ENCODE results near the gene MYCBP. TPM values are rescaled to one million over a fixed set of nuclear protein-coding genes. Genes with fewer than 3 reads are reported as not detected.
A peak's percentile ranks its signal among the peaks of the same experiment; 100 is the strongest.
"Not testable (repeated sequence)": the region's sequence is repeated elsewhere in the genome, so short reads cannot be mapped to it uniquely, and the experiment has no call there.

MYCBP gene
- total RNA-seq, 1 donor from 2014 or later, result 6.6 TPM

DNA sequence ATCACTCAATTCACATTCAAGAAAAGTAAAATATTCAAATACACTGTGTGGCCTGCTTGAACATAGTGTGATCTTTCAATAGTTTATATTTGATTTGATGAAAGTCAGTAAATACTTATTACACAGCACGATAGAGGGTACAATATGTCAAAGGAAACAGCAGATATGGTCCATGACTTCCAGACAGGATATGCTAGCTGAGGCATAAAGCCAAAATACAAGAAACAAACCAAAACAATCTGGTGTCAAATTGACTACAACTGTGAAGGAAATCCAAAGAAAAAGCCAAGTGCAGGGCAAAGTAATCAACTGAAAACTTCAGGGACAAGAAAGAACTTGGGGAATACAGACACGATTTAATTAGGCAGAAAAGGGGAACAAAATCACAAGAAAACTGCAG, 32.9 kb downstream of the MYCBP start:
- no peak for DNase-seq
- no peak overlapping the region for H3K27ac Mint-ChIP-seq (ENCODE audit: unreplicated experiment)
- TF ChIP-seq, protein P1, sequence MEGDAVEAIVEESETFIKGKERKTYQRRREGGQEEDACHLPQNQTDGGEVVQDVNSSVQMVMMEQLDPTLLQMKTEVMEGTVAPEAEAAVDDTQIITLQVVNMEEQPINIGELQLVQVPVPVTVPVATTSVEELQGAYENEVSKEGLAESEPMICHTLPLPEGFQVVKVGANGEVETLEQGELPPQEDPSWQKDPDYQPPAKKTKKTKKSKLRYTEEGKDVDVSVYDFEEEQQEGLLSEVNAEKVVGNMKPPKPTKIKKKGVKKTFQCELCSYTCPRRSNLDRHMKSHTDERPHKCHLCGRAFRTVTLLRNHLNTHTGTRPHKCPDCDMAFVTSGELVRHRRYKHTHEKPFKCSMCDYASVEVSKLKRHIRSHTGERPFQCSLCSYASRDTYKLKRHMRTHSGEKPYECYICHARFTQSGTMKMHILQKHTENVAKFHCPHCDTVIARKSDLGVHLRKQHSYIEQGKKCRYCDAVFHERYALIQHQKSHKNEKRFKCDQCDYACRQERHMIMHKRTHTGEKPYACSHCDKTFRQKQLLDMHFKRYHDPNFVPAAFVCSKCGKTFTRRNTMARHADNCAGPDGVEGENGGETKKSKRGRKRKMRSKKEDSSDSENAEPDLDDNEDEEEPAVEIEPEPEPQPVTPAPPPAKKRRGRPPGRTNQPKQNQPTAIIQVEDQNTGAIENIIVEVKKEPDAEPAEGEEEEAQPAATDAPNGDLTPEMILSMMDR (IDR thresholded peaks at IDR 0.05; ENCODE audit: partially characterized antibody, unreplicated experiment), result no peak
- no peak overlapping the region for H3K4me3 Mint-ChIP-seq (ENCODE audit: unreplicated experiment)
- no peaks in the 10 kb centered on the region for H3K9me3 Mint-ChIP-seq (ENCODE audit: unreplicated experiment)
- H3K4me1 Mint-ChIP-seq (ENCODE audit: low read depth, unreplicated experiment), result no peaks in the 10 kb centered on the region
- H3K27me3 Mint-ChIP-seq (ENCODE audit: unreplicated experiment), result no peaks in the 10 kb centered on the region
- H3K36me3 Mint-ChIP-seq (ENCODE audit: unreplicated experiment), result peaks cover 10% of the 10 kb centered on the region

DNA sequence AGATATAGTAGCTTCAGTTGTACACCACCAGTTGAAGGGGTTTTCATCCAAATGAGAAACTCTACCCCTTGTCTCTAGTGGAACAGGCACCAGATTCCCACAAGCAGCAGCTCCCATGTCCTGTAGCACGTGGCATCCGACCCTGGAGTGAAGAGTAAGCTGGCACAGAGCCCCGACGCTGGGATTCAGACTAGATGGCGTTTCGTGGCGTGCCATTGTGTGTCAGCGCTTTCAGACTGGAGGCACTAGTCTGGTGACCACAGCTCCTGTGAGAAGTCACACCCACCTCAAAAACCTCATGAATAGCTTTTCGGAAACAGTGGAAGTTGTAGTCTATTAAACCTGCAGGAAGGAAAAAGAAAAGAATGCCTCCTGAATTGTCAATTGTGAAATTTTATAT, 33.8 kb downstream of the MYCBP start:
- Mint-ChIP-seq H3K27ac (ENCODE audit: unreplicated experiment) (no peak overlapping the region), H3K36me3 (ENCODE audit: unreplicated experiment) (peaks cover 5% of the 10 kb centered on the region), H3K27me3 (ENCODE audit: unreplicated experiment) (no peaks in the 10 kb centered on the region), H3K9me3 (ENCODE audit: unreplicated experiment) (no peaks in the 10 kb centered on the region), H3K4me3 (ENCODE audit: unreplicated experiment) (no peak overlapping the region), H3K4me1 (ENCODE audit: low read depth, unreplicated experiment) (no peaks in the 10 kb centered on the region)
- TF ChIP-seq, protein P1 (IDR thresholded peaks at IDR 0.05; ENCODE audit: partially characterized antibody, unreplicated experiment), result no peak
- DNase-seq, result no peak

DNA sequence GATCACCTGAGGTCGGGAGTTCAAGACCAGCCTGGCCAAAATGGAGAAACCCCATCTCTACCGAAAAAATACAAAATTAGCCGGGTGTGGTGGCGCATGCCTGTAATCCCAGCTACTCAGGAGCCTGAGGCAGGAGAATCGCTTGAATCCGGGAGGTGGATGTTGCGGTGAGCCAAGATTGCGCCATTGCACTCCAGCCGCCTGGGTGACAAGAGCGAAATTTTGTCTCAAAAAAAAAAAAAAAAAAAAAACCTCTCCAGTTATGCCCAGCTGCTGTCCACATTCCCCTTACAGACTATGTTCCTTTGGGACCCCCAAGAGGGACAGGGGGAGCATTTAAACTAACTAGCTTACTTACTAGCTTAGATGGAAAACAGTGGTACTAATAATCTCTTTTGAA, 36.8 kb downstream of the MYCBP start:
- not testable (repeated sequence) for H3K9me3 Mint-ChIP-seq (ENCODE audit: unreplicated experiment); H3K4me1 Mint-ChIP-seq (ENCODE audit: low read depth, unreplicated experiment); H3K27me3 Mint-ChIP-seq (ENCODE audit: unreplicated experiment)

DNA sequence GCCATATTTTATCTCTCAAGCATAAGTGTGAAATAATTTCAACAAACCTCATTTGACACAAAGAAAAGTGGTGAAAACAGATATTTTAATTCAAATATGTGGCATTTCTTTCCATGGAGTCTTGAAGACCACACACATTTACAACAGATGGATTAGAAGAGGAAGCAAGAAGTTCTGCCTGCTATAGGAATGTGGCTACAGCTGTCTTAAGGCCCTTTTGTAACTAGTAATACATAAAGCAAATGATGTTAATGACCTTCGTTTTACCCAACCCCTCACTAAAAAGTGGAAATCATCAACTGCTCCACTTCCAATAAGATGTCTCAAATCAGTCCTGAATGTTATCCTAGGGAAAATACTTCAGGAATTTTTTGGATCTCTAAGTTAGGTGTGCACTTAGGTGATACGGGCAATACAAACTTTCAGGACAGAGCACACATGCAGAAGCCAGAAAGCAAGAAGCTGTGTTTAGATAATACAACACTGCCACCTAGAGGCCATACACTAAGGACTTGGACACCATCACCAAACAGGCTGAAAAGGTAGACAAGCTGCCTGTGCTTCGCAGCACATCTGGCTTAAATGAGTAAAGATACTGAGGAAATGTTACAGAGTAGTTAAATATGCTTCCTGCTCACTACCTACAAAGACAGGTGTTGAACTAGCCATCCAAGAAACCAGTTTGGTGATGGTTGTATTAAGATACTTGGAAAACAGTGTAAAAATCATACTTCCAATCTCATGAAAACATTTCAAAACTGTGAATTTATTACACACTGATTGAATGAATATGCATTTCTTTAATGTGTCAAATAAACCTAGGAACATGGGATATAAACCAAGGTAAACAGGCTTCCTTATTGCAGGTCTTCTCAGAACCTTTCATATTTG, 38.0 kb downstream of the MYCBP start:
- Mint-ChIP-seq H3K27ac (ENCODE audit: unreplicated experiment) (no peak overlapping the region), H3K9me3 (ENCODE audit: unreplicated experiment) (no peaks in the 10 kb centered on the region), H3K4me1 (ENCODE audit: low read depth, unreplicated experiment) (no peaks in the 10 kb centered on the region), H3K36me3 (ENCODE audit: unreplicated experiment) (no peaks in the 10 kb centered on the region), H3K27me3 (ENCODE audit: unreplicated experiment) (no peaks in the 10 kb centered on the region), H3K4me3 (ENCODE audit: unreplicated experiment) (no peak overlapping the region)
- no peak for DNase-seq
- TF ChIP-seq, protein P1 (IDR thresholded peaks at IDR 0.05; ENCODE audit: partially characterized antibody, unreplicated experiment), result peak; percentile 88

More for the DNA sequence above, 36.8 kb downstream of the MYCBP start:
- H3K4me3 Mint-ChIP-seq (ENCODE audit: unreplicated experiment); H3K36me3 Mint-ChIP-seq (ENCODE audit: unreplicated experiment); H3K27ac Mint-ChIP-seq (ENCODE audit: unreplicated experiment); DNase-seq: not testable (repeated sequence)

DNA sequence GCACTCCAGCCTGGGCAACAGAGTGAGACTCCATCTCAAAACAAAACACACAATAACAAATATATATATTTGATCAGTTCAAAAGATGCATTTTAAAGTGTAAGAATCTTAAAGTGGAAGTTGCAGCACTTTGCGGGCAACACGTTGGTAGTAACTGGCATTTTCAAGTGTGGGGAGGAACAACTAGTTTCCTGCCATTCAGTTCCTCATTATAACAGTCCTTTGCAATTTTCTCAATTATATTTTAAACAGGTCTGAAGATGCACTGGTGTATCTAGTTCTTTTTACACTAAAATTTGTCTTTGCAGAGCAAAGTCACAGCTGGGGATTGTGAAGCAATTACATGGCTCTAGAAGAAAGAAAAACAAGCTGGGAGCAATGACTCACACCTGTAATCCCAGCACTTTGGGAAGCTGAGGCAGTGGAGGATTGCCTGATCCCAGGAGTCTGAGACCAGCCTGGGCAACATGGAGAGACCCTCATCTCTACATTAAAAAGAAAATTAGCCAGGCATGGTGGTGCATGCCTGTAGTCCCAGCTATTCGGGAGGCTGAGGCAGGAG, 38.8 kb downstream of the MYCBP start:
- TF ChIP-seq, protein P1 (IDR thresholded peaks at IDR 0.05; ENCODE audit: partially characterized antibody, unreplicated experiment), result no peak

More for the DNA sequence above, 38.8 kb downstream of the MYCBP start:
- Mint-ChIP-seq H3K27ac (ENCODE audit: unreplicated experiment) (no peak overlapping the region), H3K27me3 (ENCODE audit: unreplicated experiment) (no peaks in the 10 kb centered on the region), H3K36me3 (ENCODE audit: unreplicated experiment) (no peaks in the 10 kb centered on the region), H3K9me3 (ENCODE audit: unreplicated experiment) (no peaks in the 10 kb centered on the region), H3K4me3 (ENCODE audit: unreplicated experiment) (no peak overlapping the region), H3K4me1 (ENCODE audit: low read depth, unreplicated experiment) (no peaks in the 10 kb centered on the region)
- no peak for DNase-seq

Data from glutamatergic neuron (in vitro differentiated cells).